ENCODE results near the gene CPSF3. TPM values are rescaled to one million over a fixed set of nuclear protein-coding genes. Genes with fewer than 3 reads are reported as not detected.

The CPSF3 gene
- total and polyA plus RNA-seq, 8 donors = 8.2 to 55.3 (median 16.7) TPM

- Histone ChIP-seq H3K36me3 (peaks cover 13 to 81% (median 70%) of the 10 kb centered on the region in 4 donors), H3K9me3 (no peaks in the 10 kb centered on the region), H3K27ac (peak overlapping the region in 4 of 5 donors; percentile 33 to 72 (median 51)), H3K4me3 (no peak overlapping the region), H3K4me1 (peaks cover 6 to 14% (median 8%) of the 10 kb centered on the region in 4 donors), H3K27me3 (no peaks in the 10 kb centered on the region)
- WGBS, 5 donors = 71 to 88% (median 82%) methylated on average over 16 to 20 of the region's 20 CpGs
- TF ChIP-seq POLR2AphosphoS5 (IDR thresholded peaks at IDR 0.05) (peak in 1 of 3 donors; percentile 7), CTCF (IDR thresholded peaks at IDR 0.05) (no peak)
- intact Hi-C loops (cut with DNase I; ENCODE audit: low total_unique reads) = no loop called here
- DNase-seq = peak in 1 of 2 donors; percentile 70
These were observed 24.3 kb upstream of the CPSF3 start for GRCh38 chr2:9398881-9399780.

DNA sequence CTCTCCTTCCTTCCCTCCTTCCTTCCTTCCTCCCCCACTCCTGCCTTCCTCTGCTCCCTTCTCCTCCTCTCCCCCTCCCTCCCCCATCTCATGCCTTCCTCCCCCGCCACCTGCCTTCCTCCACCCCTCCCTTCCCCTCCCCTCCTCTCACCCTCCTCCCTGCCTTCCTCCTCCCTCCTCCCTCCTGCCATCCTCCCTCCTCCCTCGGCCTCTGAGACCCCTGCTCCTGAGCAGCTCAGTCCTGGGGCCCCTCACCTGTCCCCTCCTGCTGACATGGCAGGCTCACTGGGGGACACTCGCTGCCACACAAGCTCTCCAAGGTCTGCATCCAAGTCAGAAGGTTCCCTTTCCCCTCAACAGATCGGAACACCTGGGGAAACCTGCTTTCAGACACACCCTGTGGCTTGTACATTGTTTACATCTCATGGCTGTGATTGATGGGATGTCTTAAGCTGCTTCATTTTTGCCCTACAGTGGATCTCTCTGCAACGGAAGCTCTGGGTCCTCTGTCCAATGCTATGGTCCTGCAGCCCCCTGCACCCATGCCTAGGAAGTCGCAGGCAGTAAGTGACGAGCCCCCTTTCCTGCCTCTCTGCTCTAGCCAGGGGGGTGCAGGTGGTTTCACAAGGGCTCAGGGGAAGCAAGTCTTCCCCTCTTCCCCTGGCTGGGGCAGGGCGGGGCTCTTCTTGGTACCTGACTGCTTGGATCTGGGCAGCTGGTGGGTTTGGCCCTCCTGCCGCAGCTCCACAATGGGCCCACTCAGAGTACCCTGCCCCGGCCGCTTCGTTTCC, 23.0 kb upstream of the CPSF3 start:
- 82 to 88% (median 82%) methylated on average over 11 to 12 of the region's 12 CpGs for WGBS, 5 donors
- Histone ChIP-seq H3K27ac (peak overlapping the region in 2 of 5 donors; percentile 3 to 72), H3K4me1 (peaks cover 7 to 24% (median 13%) of the 10 kb centered on the region in 4 donors), H3K4me3 (no peak overlapping the region), H3K27me3 (no peaks in the 10 kb centered on the region), H3K36me3 (peaks cover 13 to 80% (median 65%) of the 10 kb centered on the region in 4 donors), H3K9me3 (no peaks in the 10 kb centered on the region)
- TF ChIP-seq CTCF (IDR thresholded peaks at IDR 0.05) (no peak), POLR2AphosphoS5 (IDR thresholded peaks at IDR 0.05) (no peak), EP300 (IDR thresholded peaks at IDR 0.05) (no peak), POLR2A (IDR thresholded peaks at IDR 0.05) (no peak)
- intact Hi-C loops (cut with DNase I; ENCODE audit: low total_unique reads) = no loop called here
- DNase-seq = peak in 1 of 2 donors; percentile 47

GRCh38 chr2:9401059-9401547, 22.4 kb upstream of the CPSF3 start:
- Histone ChIP-seq H3K4me1 (peaks cover 7 to 24% (median 13%) of the 10 kb centered on the region in 4 donors), H3K27ac (no peak overlapping the region), H3K36me3 (peaks cover 13 to 79% (median 65%) of the 10 kb centered on the region in 4 donors), H3K9me3 (no peaks in the 10 kb centered on the region), H3K27me3 (no peaks in the 10 kb centered on the region), H3K4me3 (no peak overlapping the region)
- intact Hi-C loops (cut with DNase I; ENCODE audit: low total_unique reads) = no loop called here
- TF ChIP-seq EP300 (IDR thresholded peaks at IDR 0.05) (no peak), POLR2AphosphoS5 (IDR thresholded peaks at IDR 0.05) (no peak), CTCF (IDR thresholded peaks at IDR 0.05) (no peak), POLR2A (IDR thresholded peaks at IDR 0.05) (no peak)
- WGBS, 5 donors = 92 to 96% (median 93%) methylated on average over 8 to 12 of the region's 12 CpGs
- DNase-seq = no peak
